Esophagus muscularis mucosa (tissue), 4 donors: ENCODE results near the gene SLC25A15. TPM values are rescaled to one million over a fixed set of nuclear protein-coding genes. Genes with fewer than 3 reads are reported as not detected.

Experiments
- DNase-seq: peaks from one replicate; pipeline ENCODE4 v3.0.0-alpha.2; 2017; ENCODE audit errors: extremely low spot score
- H3K27ac ChIP-seq, 4 donors: fragments of 200-600 bp; sonication (generic); replicated peaks in 1 of 4; 1 replicate in 3 of 4; 2 replicates in 1 of 4; pipeline ENCODE4 v1.5.1; 2016 to 2019; ENCODE audit warnings: mild to moderate bottlenecking in 1 of 4
- H3K27me3 ChIP-seq, 4 donors: fragments of 200-600 bp; sonication (generic); one replicate each; pipeline versions ENCODE4 v1.5.1 to v1.6.0; 2016 to 2019
- H3K36me3 ChIP-seq, 4 donors: fragments of 200-600 bp; sonication (generic); one replicate each; pipeline ENCODE4 v1.5.1; 2016 to 2019
- H3K4me1 ChIP-seq, 4 donors: fragments of 200-600 bp; sonication (generic); one replicate each; pipeline ENCODE4 v1.5.1; 2016 to 2019
- H3K4me3 ChIP-seq, 4 donors: fragments of 200-600 bp; sonication (generic); 1 replicate in 2 of 4; 2 replicates in 2 of 4; pipeline ENCODE4 v1.5.1; 2016 to 2019; ENCODE audit warnings: mild to moderate bottlenecking in 4 of 4, moderate library complexity in 1 of 4
- H3K9me3 ChIP-seq, 4 donors: fragments of 200-600 bp; sonication (generic); 1 replicate in 3 of 4; 2 replicates in 1 of 4; pipeline ENCODE4 v1.5.1; 2016 to 2019
- CTCF ChIP-seq, 3 experiments: fragments of 200-600 bp in 2 of 3; fragments of 450-650 bp in 1 of 3; sonication (generic) in 2 of 3; IDR thresholded peaks; one replicate each; pipeline ENCODE4 v1.5.1; 2017 to 2019; ENCODE audit warnings: antibody characterized with exemption in 3 of 3, mild to moderate bottlenecking in 2 of 3, moderate library complexity in 1 of 3
- EP300 ChIP-seq: sonication (generic); formaldehyde crosslinking; IDR thresholded peaks from one replicate; pipeline ENCODE4 v1.6.1; 2017; ENCODE audit warnings: antibody characterized with exemption
- POLR2A ChIP-seq: fragments of 450-650 bp; IDR thresholded peaks from one replicate; pipeline ENCODE4 v1.6.1; 2017; ENCODE audit warnings: antibody characterized with exemption, moderate library complexity, mild to moderate bottlenecking, low read depth
- POLR2AphosphoS5 ChIP-seq, 2 donors: sonication (generic); formaldehyde crosslinking; IDR thresholded peaks; one replicate each; pipeline ENCODE4 v1.6.1; 2017; ENCODE audit warnings: antibody characterized with exemption in 2 of 2
- whole genome bisulfite sequencing: methylation state at CpG from one replicate; pipeline ENCODE4 v1.1.5; 2018; 5-methylcytosine and 5-hydroxymethylcytosine counted together
- intact Hi-C: fragments of 100-400 bp; cut with DNase I; formaldehyde crosslinking; loops from one replicate; pipeline ENCODE4 v1.15.1; 2023
- total RNA-seq, 4 donors: library from RNA; depleted of rRNA; stranded (reverse); fragments of >200 nt; gene quantifications; one replicate each; pipeline versions ENCODE4 v1.1.0 to v1.2.1, GENCODE V29; 2016

The SLC25A15 gene
- total RNA-seq: 1 to 10 TPM; 3.7 to 5.1 (median 4.5) TPM

GRCh38 chr13:40789275-40790153 lies at the start of gene SLC25A15:
Gene SLC25A15, plus strand, starts transcription at chr13:40789611. Its CDS starts 3,616 bp downstream, at chr13:40793227.
- intact Hi-C loops: loop anchor here (10.0 kb wide), 1 partner anchor 135 kb away; no protein-coding TSS in a partner anchor
- DNase-seq: no peak
- TF ChIP-seq EP300 (no peak), CTCF (IDR thresholded peaks at IDR 0.05) (peak; percentile 16 to 44 (median 18)), POLR2AphosphoS5 (IDR thresholded peaks at IDR 0.05) (peak; percentile 4 to 32), POLR2A (no peak)
- Histone ChIP-seq H3K27me3 (no peaks in the 10 kb centered on the region), H3K4me3 (peak within 1 kb of the TSS; percentile 68 to 77 (median 70)), H3K9me3 (no peaks in the 10 kb centered on the region), H3K4me1 (peaks cover 8 to 20% (median 14%) of the 10 kb centered on the region in 4 donors), H3K27ac (peak within 1 kb of the TSS; percentile 80 to 87 (median 83)), H3K36me3 (peaks cover 0 to 14% (median 8%) of the 10 kb centered on the region in 4 donors)
- 0% methylated on average over 20 of the region's 101 CpGs for WGBS

GRCh38 chr13:40749327-40749726 lies 40.1 kb upstream of the SLC25A15 start:
- intact Hi-C loops: no loop called here
- Histone ChIP-seq H3K4me1 (no peaks in the 10 kb centered on the region), H3K27me3 (no peaks in the 10 kb centered on the region), H3K4me3 (no peak overlapping the region), H3K36me3 (peaks cover 10 to 78% (median 44%) of the 10 kb centered on the region in 4 donors), H3K9me3 (no peaks in the 10 kb centered on the region), H3K27ac (no peak overlapping the region)
- no peak for TF ChIP-seq POLR2AphosphoS5 (IDR thresholded peaks at IDR 0.05)
- no peak for TF ChIP-seq EP300
- 95% methylated on average over 1 of the region's 1 CpG for WGBS
- DNase-seq: no peak

- H3K27me3 ChIP-seq: no peaks in the 10 kb centered on the region
- H3K36me3 ChIP-seq: peaks cover 33 to 86% (median 64%) of the 10 kb centered on the region in 4 donors
- 83% methylated on average over 7 of the region's 7 CpGs for WGBS
- H3K4me1 ChIP-seq: no peaks in the 10 kb centered on the region
- no peak for DNase-seq
- H3K4me3 ChIP-seq: no peak overlapping the region
- no peak for TF ChIP-seq POLR2A
- no peak for TF ChIP-seq POLR2AphosphoS5 (IDR thresholded peaks at IDR 0.05)
- TF ChIP-seq CTCF (IDR thresholded peaks at IDR 0.05): no peak
- no peak for TF ChIP-seq EP300
- intact Hi-C loops: no loop called here
- no peak overlapping the region for H3K27ac ChIP-seq
- no peaks in the 10 kb centered on the region for H3K9me3 ChIP-seq
Observed at GRCh38 chr13:40755082-40755700, 34.2 kb upstream of the SLC25A15 start.

- Histone ChIP-seq H3K4me3 (no peak overlapping the region), H3K9me3 (no peaks in the 10 kb centered on the region), H3K27ac (no peak overlapping the region), H3K36me3 (peaks cover 33 to 88% (median 68%) of the 10 kb centered on the region in 4 donors), H3K4me1 (no peaks in the 10 kb centered on the region), H3K27me3 (no peaks in the 10 kb centered on the region)
- 57% methylated on average over 1 of the region's 1 CpG for WGBS
- intact Hi-C loops: no loop called here
- DNase-seq: no peak
- no peak for TF ChIP-seq CTCF (IDR thresholded peaks at IDR 0.05)
- TF ChIP-seq EP300: no peak
- no peak for TF ChIP-seq POLR2A
- no peak for TF ChIP-seq POLR2AphosphoS5 (IDR thresholded peaks at IDR 0.05)
Observed at GRCh38 chr13:40756042-40756441, 33.4 kb upstream of the SLC25A15 start.

GRCh38 chr13:40758811-40759210 lies 30.6 kb upstream of the SLC25A15 start:
- Histone ChIP-seq H3K36me3 (peaks cover 24 to 79% (median 48%) of the 10 kb centered on the region in 4 donors), H3K9me3 (no peaks in the 10 kb centered on the region), H3K4me1 (peaks cover 0 to 1% (median 0%) of the 10 kb centered on the region in 4 donors), H3K4me3 (no peak overlapping the region), H3K27me3 (no peaks in the 10 kb centered on the region), H3K27ac (no peak overlapping the region)
- DNase-seq: no peak
- TF ChIP-seq POLR2AphosphoS5 (IDR thresholded peaks at IDR 0.05): no peak
- TF ChIP-seq CTCF (IDR thresholded peaks at IDR 0.05): no peak
- no peak for TF ChIP-seq POLR2A
- no peak for TF ChIP-seq EP300
- WGBS: 96% methylated on average over 4 of the region's 4 CpGs
- intact Hi-C loops: no loop called here
